Natural killer cell (primary cell): ENCODE measurements around the gene FXYD7. TPM values are rescaled to one million over a fixed set of nuclear protein-coding genes. Genes with fewer than 3 reads are reported as not detected.

Experiments used
- ATAC-seq, 3 donors: fragments of 150-1000 bp in 2 of 3; fragments of 200-7000 bp in 1 of 3; cut with Tn5 transposase; 1 replicate in 1 of 3; 2 replicates in 2 of 3; pipeline ENCODE4 v1.10.0; 2021; ENCODE audit warnings: mild to moderate bottlenecking in 2 of 3, moderate library complexity in 2 of 3
- DNase-seq, 2 donors: peaks; one replicate each; pipeline versions ENCODE4 v3.0.0 to v3.0.0-alpha.2; 2013 to 2021; ENCODE audit warnings: mixed read lengths in 1 of 2
- H3K27ac ChIP-seq: one replicate; pipeline ENCODE4 v1.5.1; 2013; ENCODE audit warnings: mild to moderate bottlenecking, low read length
- H3K27me3 ChIP-seq: one replicate; pipeline ENCODE4 v1.6.1; 2013; ENCODE audit warnings: low read length; ENCODE audit not compliant: control insufficient read depth, insufficient read depth
- H3K36me3 ChIP-seq: one replicate; pipeline ENCODE4 v1.6.1; 2013; ENCODE audit warnings: low read length; ENCODE audit not compliant: control insufficient read depth, insufficient read depth
- H3K4me1 ChIP-seq: one replicate; pipeline ENCODE4 v1.6.1; 2013; ENCODE audit warnings: low read length; ENCODE audit not compliant: control insufficient read depth, insufficient read depth
- H3K4me3 ChIP-seq: one replicate; pipeline ENCODE4 v1.5.1; 2013; ENCODE audit warnings: low read length
- H3K9me3 ChIP-seq: one replicate; pipeline ENCODE4 v1.6.1; 2013; ENCODE audit warnings: low read length; ENCODE audit not compliant: control insufficient read depth, insufficient read depth
- H3K27ac Mint-ChIP-seq, 2 donors: one replicate each; pipeline ENCODE4 v1.8.0; 2022; ENCODE audit warnings: mild to moderate bottlenecking in 2 of 2, mixed read lengths in 2 of 2, moderate library complexity in 1 of 2
- H3K27me3 Mint-ChIP-seq, 2 donors: one replicate each; pipeline ENCODE4 v1.8.0; 2022; ENCODE audit warnings: low read depth in 2 of 2, mixed read lengths in 2 of 2
- H3K36me3 Mint-ChIP-seq: one replicate; pipeline ENCODE4 v1.8.0; 2022; ENCODE audit warnings: mixed read lengths
- H3K4me1 Mint-ChIP-seq, 2 donors: one replicate each; pipeline ENCODE4 v1.8.0; 2022; ENCODE audit warnings: mixed read lengths in 2 of 2
- H3K4me3 Mint-ChIP-seq: one replicate; pipeline ENCODE4 v1.8.0; 2022; ENCODE audit warnings: mild to moderate bottlenecking, moderate library complexity, mixed read lengths
- H3K9me3 Mint-ChIP-seq, 2 donors: one replicate each; pipeline ENCODE4 v1.8.0; 2022; ENCODE audit warnings: mixed read lengths in 2 of 2
- CTCF ChIP-seq: fragments of 200-600 bp; IDR thresholded peaks from one replicate; pipeline ENCODE4 v1.8.0; 2022; ENCODE audit warnings: antibody characterized with exemption
- WGBS: methylation state at CpG from one replicate; pipeline ENCODE4 v1.1.7; 2013; ENCODE audit warnings: missing lambda C conversion rate; ENCODE audit not compliant: insufficient coverage; 5-methylcytosine and 5-hydroxymethylcytosine counted together
- intact Hi-C: fragments of 100-400 bp; cut with micrococcal nuclease; formaldehyde crosslinking; loops from one replicate; pipeline ENCODE4 v1.14.2; 2022
- total RNA-seq, 4 donors: library from RNA; stranded (reverse); fragments of 120-200 nt in 1 of 4; gene quantifications; one replicate each; pipeline versions ENCODE4 v1.2.3 to v1.2.4, GENCODE V29; 2013 to 2022

FXYD7 gene
- total RNA-seq, 3 donors from 2014 or later (not counting 1 experiment from before 2014, with no cell fraction given): 4.0 to 5.4 (median 4.9) TPM

DNA sequence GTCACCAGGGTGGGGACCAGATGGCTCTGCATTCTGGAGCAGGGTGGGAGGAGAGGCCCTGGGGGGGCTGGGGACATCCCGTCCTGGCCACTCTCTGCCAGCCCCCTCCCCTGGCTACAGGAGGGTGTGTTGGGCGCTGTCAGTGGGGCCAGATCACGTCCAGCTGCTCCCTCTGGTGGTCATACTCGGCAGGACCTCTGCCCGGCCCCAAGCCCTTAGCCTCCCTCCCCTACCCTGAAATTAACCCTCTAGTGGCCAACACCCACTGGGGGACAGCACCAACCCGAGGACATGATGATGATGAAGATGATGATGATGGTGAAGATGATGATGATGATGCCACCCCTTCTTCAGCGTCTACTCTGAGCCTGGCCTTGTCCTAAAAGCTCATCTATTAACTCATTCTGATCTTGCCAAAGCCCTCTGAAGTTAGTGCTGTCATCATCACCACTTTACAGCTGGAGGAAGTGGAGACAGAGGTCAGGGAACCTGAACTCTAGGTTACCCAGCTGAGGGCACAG lies 7.6 kb upstream of the FXYD7 start:
- Mint-ChIP-seq H3K27me3 (peaks cover 0 to 12% of the 10 kb centered on the region in 2 donors), H3K27ac (no peak overlapping the region), H3K4me1 (peaks cover 0 to 12% of the 10 kb centered on the region in 2 donors), H3K36me3 (no peaks in the 10 kb centered on the region), H3K9me3 (peaks cover 0 to 4% of the 10 kb centered on the region in 2 donors), H3K4me3 (no peak overlapping the region)
- H3K9me3 ChIP-seq: no peaks in the 10 kb centered on the region
- DNase-seq: peak; percentile 64 to 79
- intact Hi-C loops: loop anchor here (1.0 kb wide), 1 partner anchor 68 kb away; no protein-coding TSS in a partner anchor
- H3K27me3 ChIP-seq: no peaks in the 10 kb centered on the region
- H3K27ac ChIP-seq: no peak overlapping the region
- H3K36me3 ChIP-seq: no peaks in the 10 kb centered on the region
- peak; percentile 80 to 97 (median 87) for ATAC-seq
- peaks cover 6% of the 10 kb centered on the region for H3K4me1 ChIP-seq
- peak; percentile 69 for TF ChIP-seq CTCF
- 2% methylated on average over 6 of the region's 7 CpGs for WGBS
- no peak overlapping the region for H3K4me3 ChIP-seq

DNA sequence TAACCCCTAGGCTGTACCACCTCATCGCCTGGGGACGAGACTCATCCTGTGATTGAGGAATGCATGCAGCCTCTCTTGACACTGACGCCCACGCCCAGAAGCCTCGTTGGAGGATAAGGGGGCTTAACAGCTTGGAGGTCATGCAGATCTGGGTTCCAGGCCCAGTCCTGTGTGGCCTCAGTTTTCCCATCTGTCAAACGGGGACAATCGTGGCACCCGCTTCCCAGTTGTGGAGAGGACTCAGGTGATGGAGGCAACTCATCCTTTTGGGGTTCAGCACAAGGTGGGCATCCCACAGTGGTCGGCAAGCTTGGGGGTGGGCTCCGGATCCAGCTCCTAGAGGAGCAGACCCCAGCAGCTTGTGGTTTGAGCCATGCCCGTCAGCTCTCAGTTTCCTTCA lies 6.8 kb upstream of the FXYD7 start:
- DNase-seq (no peak), ATAC-seq (no peak)
- Histone ChIP-seq H3K27me3 (no peaks in the 10 kb centered on the region), H3K36me3 (no peaks in the 10 kb centered on the region), H3K27ac (no peak overlapping the region), H3K4me3 (no peak overlapping the region), H3K4me1 (peaks cover 12% of the 10 kb centered on the region), H3K9me3 (no peaks in the 10 kb centered on the region)
- no peak for TF ChIP-seq CTCF
- Mint-ChIP-seq H3K27ac (no peak overlapping the region), H3K9me3 (peaks cover 0 to 4% of the 10 kb centered on the region in 2 donors), H3K4me1 (peaks cover 0 to 20% of the 10 kb centered on the region in 2 donors), H3K36me3 (no peaks in the 10 kb centered on the region), H3K27me3 (peaks cover 0 to 19% of the 10 kb centered on the region in 2 donors), H3K4me3 (no peak overlapping the region)
- 79% methylated on average over 11 of the region's 11 CpGs for WGBS
- intact Hi-C loops: no loop called here

- no peak for TF ChIP-seq CTCF
- ATAC-seq (no peak), DNase-seq (no peak)
- intact Hi-C loops: no loop called here
- no peak overlapping the region for H3K4me3 Mint-ChIP-seq
- peaks cover 6 to 26% of the 10 kb centered on the region in 2 donors for H3K4me1 Mint-ChIP-seq
- peaks cover 6% of the 10 kb centered on the region for H3K27me3 ChIP-seq
- H3K9me3 ChIP-seq: no peaks in the 10 kb centered on the region
- H3K4me1 ChIP-seq: peaks cover 21% of the 10 kb centered on the region
- peaks cover 0 to 22% of the 10 kb centered on the region in 2 donors for H3K27me3 Mint-ChIP-seq
- H3K36me3 ChIP-seq: no peaks in the 10 kb centered on the region
- peaks cover 0 to 4% of the 10 kb centered on the region in 2 donors for H3K9me3 Mint-ChIP-seq
- H3K27ac Mint-ChIP-seq: peak overlapping the region in 1 of 2 donors; percentile 35
- H3K4me3 ChIP-seq: no peak overlapping the region
- no peak overlapping the region for H3K27ac ChIP-seq
- no peaks in the 10 kb centered on the region for H3K36me3 Mint-ChIP-seq
- WGBS: 51% methylated on average over 9 of the region's 9 CpGs
These were observed 5.9 kb upstream of the FXYD7 start for GRCh38 chr19:35136977-35137702.
